B cell (primary cell): ENCODE data around the gene BBX. TPM values are rescaled to one million over a fixed set of nuclear protein-coding genes. Genes with fewer than 3 reads are reported as not detected.

Experiments
- ATAC-seq: fragments of 200-7000 bp; cut with Tn5 transposase; one replicate; pipeline ENCODE4 v1.10.0; 2021; ENCODE audit warnings: low read depth, mild to moderate bottlenecking, moderate number of reproducible peaks, moderate library complexity
- CTCF ChIA-PET: fragments of 350-600 bp; sonication (Branson Sonifier 250); formaldehyde crosslinking; loops from one replicate; lab custom pipeline; 2021; ENCODE audit warnings: antibody characterized with exemption, inconsistent platforms; lab: Charles Lee
- POLR2A ChIA-PET: fragments of 350-600 bp; sonication (Branson Sonifier 250); formaldehyde crosslinking; loops from one replicate; lab custom pipeline; 2021; ENCODE audit warnings: antibody characterized with exemption; lab: Charles Lee
- DNase-seq: peaks from one replicate; pipeline ENCODE4 v3.0.0; 2013
- H2AFZ ChIP-seq: 2 replicates; pipeline ENCODE4 v1.6.1; 2012; ENCODE audit warnings: mild to moderate bottlenecking, low read depth, low read length; ENCODE audit not compliant: insufficient read depth, poor library complexity, severe bottlenecking
- H3K27ac ChIP-seq, 2 donors: 1 replicate in 1 of 2; 2 replicates in 1 of 2; pipeline ENCODE4 v1.5.1; 2012 to 2013; ENCODE audit warnings: low read length in 2 of 2, mild to moderate bottlenecking in 2 of 2, moderate library complexity in 1 of 2
- H3K27me3 ChIP-seq, 4 experiments: fragments of 200-600 bp in 1 of 4; sonication (generic) in 1 of 4; replicated peaks in 1 of 4; 1 replicate in 2 of 4; 2 replicates in 2 of 4; pipeline versions ENCODE4 v1.6.1 to v1.7.0; 2013 to 2016; ENCODE audit warnings: low read length in 3 of 4, mild to moderate bottlenecking in 2 of 4, mixed read lengths in 1 of 4, moderate library complexity in 1 of 4; ENCODE audit not compliant: insufficient read depth in 4 of 4, control insufficient read depth in 3 of 4; ENCODE audit errors: control extremely low read depth in 1 of 4
- H3K36me3 ChIP-seq, 2 experiments: replicated peaks in 1 of 2; 1 replicate in 1 of 2; 2 replicates in 1 of 2; pipeline versions ENCODE4 v1.6.1 to v1.7.1; 2013; ENCODE audit warnings: low read length in 1 of 2; ENCODE audit not compliant: insufficient read depth in 2 of 2, control insufficient read depth in 1 of 2; ENCODE audit errors: control extremely low read depth in 1 of 2, extremely low read depth in 1 of 2
- H3K4me1 ChIP-seq, 2 donors: fragments of 200-600 bp in 1 of 2; sonication (generic) in 1 of 2; 1 replicate in 1 of 2; 2 replicates in 1 of 2; pipeline versions ENCODE4 v1.5.1 to v1.6.1; 2013 to 2017; ENCODE audit warnings: low read length in 2 of 2; ENCODE audit not compliant: control insufficient read depth in 2 of 2, insufficient read depth in 2 of 2
- H3K4me2 ChIP-seq: replicated peaks from 2 replicates; pipeline ENCODE3; 2012; ENCODE audit warnings: mild to moderate bottlenecking, low read depth, low read length; ENCODE audit not compliant: poor library complexity, severe bottlenecking
- H3K4me3 ChIP-seq, 5 experiments: fragments of 200-600 bp in 1 of 5; sonication (generic) in 1 of 5; 1 replicate in 3 of 5; 2 replicates in 2 of 5; pipeline versions ENCODE4 v1.5.1 to v1.7.0; 2011 to 2016; ENCODE audit warnings: low read length in 4 of 5, mild to moderate bottlenecking in 4 of 5, low read depth in 2 of 5, control low read depth in 1 of 5, moderate library complexity in 1 of 5; ENCODE audit not compliant: insufficient read depth in 1 of 5; ENCODE audit errors: control extremely low read depth in 1 of 5, extremely low read depth in 1 of 5
- H3K79me2 ChIP-seq: fragments of 200-600 bp; sonication (generic); one replicate; pipeline ENCODE4 v1.6.0; 2016; ENCODE audit warnings: low read length; ENCODE audit not compliant: control insufficient read depth, insufficient read depth
- H3K9ac ChIP-seq: fragments of 200-600 bp; sonication (generic); 2 replicates; pipeline ENCODE4 v1.6.1; 2017; ENCODE audit warnings: mild to moderate bottlenecking, low read length, moderate library complexity
- H3K9me3 ChIP-seq, 3 donors: one replicate each; pipeline versions ENCODE4 v1.6.1 to v1.7.1; 2013; ENCODE audit warnings: low read length in 2 of 3; ENCODE audit not compliant: control insufficient read depth in 2 of 3, insufficient read depth in 1 of 3; ENCODE audit errors: control extremely low read depth in 1 of 3
- H4K20me1 ChIP-seq: 2 replicates; pipeline ENCODE4 v1.6.0; 2012; ENCODE audit warnings: mild to moderate bottlenecking, low read length; ENCODE audit not compliant: insufficient read depth, control insufficient read depth, poor library complexity, severe bottlenecking
- H3K27ac Mint-ChIP-seq: one replicate; pipeline ENCODE4 v1.8.0; 2021; ENCODE audit warnings: mixed read lengths
- H3K27me3 Mint-ChIP-seq: one replicate; pipeline ENCODE4 v1.8.0; 2021; ENCODE audit warnings: mixed read lengths
- H3K4me1 Mint-ChIP-seq: one replicate; pipeline ENCODE4 v1.8.0; 2021; ENCODE audit warnings: mixed read lengths
- H3K4me3 Mint-ChIP-seq: one replicate; pipeline ENCODE4 v1.8.0; 2021; ENCODE audit warnings: mixed read lengths
- H3K9me3 Mint-ChIP-seq: one replicate; pipeline ENCODE4 v1.8.0; 2022; ENCODE audit warnings: mixed read lengths; ENCODE audit not compliant: insufficient read depth
- EZH2 ChIP-seq: IDR thresholded peaks from 2 replicates; pipeline ENCODE4 v1.6.1; 2012; ENCODE audit warnings: borderline replicate concordance, low read depth, mild to moderate bottlenecking, moderate library complexity, low read length; ENCODE audit not compliant: insufficient read depth, poor library complexity, severe bottlenecking
- whole genome bisulfite sequencing: methylation state at CpG from one replicate; pipeline ENCODE4 v1.1.5; 2013; ENCODE audit warnings: missing lambda C conversion rate; ENCODE audit not compliant: insufficient coverage; 5-methylcytosine and 5-hydroxymethylcytosine counted together
- intact Hi-C: fragments of 100-400 bp; cut with micrococcal nuclease; formaldehyde crosslinking; loops from one replicate; pipeline ENCODE4 v1.10.0; 2022
- polyA plus RNA-seq: library from polyadenylated mRNA; depleted of rRNA; stranded (reverse); fragments of >200 nt; gene quantifications from 2 replicates; pipeline ENCODE4 v1.2.3, GENCODE V29; 2012
- total RNA-seq, 2 donors: library from RNA; stranded (reverse); fragments of 120-200 nt in 1 of 2; gene quantifications; 1 replicate in 1 of 2; 2 replicates in 1 of 2; pipeline versions ENCODE4 v1.2.3 to v1.2.4, GENCODE V29; 2013 to 2022
- TF ChIP-seq, protein P1 (sequence below): fragments of 200-600 bp; IDR thresholded peaks from one replicate; pipeline ENCODE4 v1.8.0; 2022; ENCODE audit warnings: antibody characterized with exemption, mild to moderate bottlenecking

BBX gene
- total and polyA plus RNA-seq, 2 donors (not counting 1 experiment from before 2014, with no cell fraction given) = 27.8 to 133 TPM

DNA sequence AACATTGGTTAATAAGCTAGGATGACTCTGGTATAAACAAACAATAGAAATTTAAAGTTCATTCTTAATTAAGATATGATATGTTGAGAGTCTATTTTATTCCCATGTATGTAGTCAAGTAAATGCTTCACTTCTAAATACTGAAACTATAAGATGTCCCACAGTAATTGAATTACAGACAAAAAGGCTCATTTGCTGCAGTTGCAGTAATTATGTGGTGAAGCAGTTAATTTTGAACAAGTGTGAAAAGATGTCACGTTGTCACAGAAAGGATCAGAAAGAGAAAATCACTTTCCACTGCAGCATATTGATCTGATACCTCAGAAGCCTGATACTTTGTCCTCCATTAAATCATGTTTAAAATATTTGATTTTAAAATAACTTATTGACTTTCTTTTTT, 159.8 kb downstream of the BBX start:
- POLR2A ChIA-PET = no interaction called here

DNA sequence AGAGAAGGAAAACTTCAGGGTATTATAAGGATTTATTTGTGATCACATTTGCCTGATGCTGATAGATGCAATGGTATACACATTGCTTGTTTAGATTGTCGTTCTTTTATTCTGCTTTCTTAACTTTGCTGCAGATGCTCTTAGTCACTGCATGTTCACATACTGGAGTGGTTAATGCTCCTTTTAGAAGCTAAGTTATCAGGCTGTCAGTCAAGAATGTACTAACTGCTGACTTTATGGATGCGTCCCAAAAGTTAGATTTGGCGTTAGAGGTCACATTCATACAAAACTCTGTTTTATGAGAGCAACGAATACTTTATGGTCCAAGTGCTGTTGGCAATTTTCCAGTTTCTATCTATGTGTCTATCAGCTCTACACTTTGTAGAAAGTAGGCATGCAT, 160.7 kb downstream of the BBX start:
- Histone ChIP-seq H3K9ac (no peak overlapping the region), H4K20me1 (peaks cover 25% of the 10 kb centered on the region), H3K9me3 (no peaks in the 10 kb centered on the region), H3K4me1 (peaks cover 12 to 13% of the 10 kb centered on the region in 2 donors), H3K4me3 (no peak overlapping the region), H3K4me2 (no peak overlapping the region), H3K79me2 (peaks cover 82% of the 10 kb centered on the region), H2AFZ (no peak overlapping the region), H3K27ac (no peak overlapping the region), H3K36me3 (no peaks in the 10 kb centered on the region), H3K27me3 (no peaks in the 10 kb centered on the region)
- Mint-ChIP-seq H3K9me3 (no peaks in the 10 kb centered on the region), H3K27ac (no peak overlapping the region), H3K27me3 (no peaks in the 10 kb centered on the region), H3K4me1 (peaks cover 37% of the 10 kb centered on the region), H3K4me3 (no peak overlapping the region)
- ChIA-PET CTCF (interaction anchor here (2.4 kb wide), 1 partner anchor 8 kb away, joined by 10 read pairs; no protein-coding TSS in a partner anchor), POLR2A (no interaction called here)
- WGBS = 100% methylated on average over 3 of the region's 4 CpGs
- ATAC-seq (no peak), DNase-seq (no peak)
- intact Hi-C loops = loop anchor here (10.0 kb wide), 1 partner anchor 871 kb away; no protein-coding TSS in a partner anchor
- no peak for TF ChIP-seq EZH2
- TF ChIP-seq, protein P1, sequence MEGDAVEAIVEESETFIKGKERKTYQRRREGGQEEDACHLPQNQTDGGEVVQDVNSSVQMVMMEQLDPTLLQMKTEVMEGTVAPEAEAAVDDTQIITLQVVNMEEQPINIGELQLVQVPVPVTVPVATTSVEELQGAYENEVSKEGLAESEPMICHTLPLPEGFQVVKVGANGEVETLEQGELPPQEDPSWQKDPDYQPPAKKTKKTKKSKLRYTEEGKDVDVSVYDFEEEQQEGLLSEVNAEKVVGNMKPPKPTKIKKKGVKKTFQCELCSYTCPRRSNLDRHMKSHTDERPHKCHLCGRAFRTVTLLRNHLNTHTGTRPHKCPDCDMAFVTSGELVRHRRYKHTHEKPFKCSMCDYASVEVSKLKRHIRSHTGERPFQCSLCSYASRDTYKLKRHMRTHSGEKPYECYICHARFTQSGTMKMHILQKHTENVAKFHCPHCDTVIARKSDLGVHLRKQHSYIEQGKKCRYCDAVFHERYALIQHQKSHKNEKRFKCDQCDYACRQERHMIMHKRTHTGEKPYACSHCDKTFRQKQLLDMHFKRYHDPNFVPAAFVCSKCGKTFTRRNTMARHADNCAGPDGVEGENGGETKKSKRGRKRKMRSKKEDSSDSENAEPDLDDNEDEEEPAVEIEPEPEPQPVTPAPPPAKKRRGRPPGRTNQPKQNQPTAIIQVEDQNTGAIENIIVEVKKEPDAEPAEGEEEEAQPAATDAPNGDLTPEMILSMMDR = no peak

More for the DNA sequence above, 159.8 kb downstream of the BBX start:
- Histone ChIP-seq H3K4me3 (no peak overlapping the region), H3K27me3 (no peaks in the 10 kb centered on the region), H3K9me3 (no peaks in the 10 kb centered on the region), H3K27ac (no peak overlapping the region), H3K4me2 (no peak overlapping the region), H4K20me1 (peaks cover 30% of the 10 kb centered on the region), H3K4me1 (peaks cover 12 to 13% of the 10 kb centered on the region in 2 donors), H3K36me3 (no peaks in the 10 kb centered on the region), H3K9ac (no peak overlapping the region), H2AFZ (no peak overlapping the region), H3K79me2 (peaks cover 86% of the 10 kb centered on the region)
- no peak for DNase-seq
- TF ChIP-seq EZH2 = no peak
- TF ChIP-seq, protein P1 = no peak
- no peak for ATAC-seq
- Mint-ChIP-seq H3K4me1 (peaks cover 38% of the 10 kb centered on the region), H3K4me3 (no peak overlapping the region), H3K27ac (no peak overlapping the region), H3K9me3 (no peaks in the 10 kb centered on the region), H3K27me3 (no peaks in the 10 kb centered on the region)
- CTCF ChIA-PET = interaction anchor here (0.8 to 2.9 kb wide), 4 partner anchors 7 to 446 kb away, joined by 3 to 14 read pairs (median 6); no protein-coding TSS in a partner anchor
- intact Hi-C loops = loop anchor here (10.0 kb wide), 1 partner anchor 872 kb away; no protein-coding TSS in a partner anchor
- no CpG with 5 or more reads among the region's 1 CpG for WGBS
